Prostate gland (tissue), 2 donors: ENCODE results near the gene P2RY6.

Experiments
- CTCF ChIP-seq, 4 experiments: fragments of 200-600 bp in 2 of 4; fragments of 450-650 bp in 2 of 4; sonication (generic) in 2 of 4; IDR thresholded peaks; 1 replicate in 3 of 4; 2 replicates in 1 of 4; pipeline ENCODE4 v1.5.1; 2016 to 2019; ENCODE audit warnings: antibody characterized with exemption in 4 of 4, mild to moderate bottlenecking in 2 of 4, moderate library complexity in 2 of 4
- POLR2A ChIP-seq: fragments of 450-650 bp; IDR thresholded peaks from one replicate; pipeline ENCODE4 v1.6.1; 2016; ENCODE audit warnings: antibody characterized with exemption, mild to moderate bottlenecking
- POLR2AphosphoS5 ChIP-seq: sonication (generic); formaldehyde crosslinking; IDR thresholded peaks from one replicate; pipeline ENCODE4 v1.6.1; 2017; ENCODE audit warnings: antibody characterized with exemption

GRCh38 chr11:73286240-73286810 is 14.2 kb downstream of the P2RY6 start:
- TF ChIP-seq CTCF (IDR thresholded peaks at IDR 0.05): no peak
- TF ChIP-seq POLR2AphosphoS5: no peak
- TF ChIP-seq POLR2A: no peak
